H9 (cell line): Measurements from ENCODE around the gene CDCA7L. TPM values are rescaled to one million over a fixed set of nuclear protein-coding genes. Genes with fewer than 3 reads are reported as not detected.

Experiments
- DNase-seq: peaks from one replicate; pipeline ENCODE4 v3.0.0-alpha.2; 2017
- H2AFZ ChIP-seq: one replicate; pipeline ENCODE4 v1.6.1; 2013; ENCODE audit warnings: mild to moderate bottlenecking, low read length, control low read depth, moderate library complexity
- H2AK5ac ChIP-seq: 2 replicates; pipeline ENCODE4 v1.6.1; 2013; ENCODE audit warnings: low read length, control low read depth, mixed read lengths; ENCODE audit not compliant: insufficient read length
- H2BK120ac ChIP-seq: one replicate; pipeline ENCODE4 v1.6.1; 2013; ENCODE audit warnings: low read depth, mild to moderate bottlenecking, low read length, control low read depth, inconsistent platforms; ENCODE audit not compliant: poor library complexity, severe bottlenecking
- H2BK12ac ChIP-seq: 2 replicates; pipeline ENCODE4 v1.6.1; 2013; ENCODE audit warnings: low read length, control low read depth, mixed read lengths, low read depth; ENCODE audit not compliant: insufficient read length
- H2BK15ac ChIP-seq: 2 replicates; pipeline ENCODE4 v1.6.1; 2013; ENCODE audit warnings: low read depth, low read length, control low read depth
- H2BK20ac ChIP-seq: one replicate; pipeline ENCODE4 v1.6.1; 2013; ENCODE audit warnings: low read depth, mild to moderate bottlenecking, low read length, control low read depth, inconsistent platforms; ENCODE audit not compliant: poor library complexity, severe bottlenecking
- H2BK5ac ChIP-seq: 2 replicates; pipeline ENCODE4 v1.6.1; 2013; ENCODE audit warnings: low read length, control low read depth, mixed read lengths; ENCODE audit not compliant: insufficient read length
- H3K14ac ChIP-seq: 2 replicates; pipeline ENCODE4 v1.6.1; 2013; ENCODE audit warnings: low read length, control low read depth; ENCODE audit not compliant: insufficient read depth
- H3K18ac ChIP-seq: 2 replicates; pipeline ENCODE4 v1.6.1; 2013; ENCODE audit warnings: low read depth, mild to moderate bottlenecking, mixed read lengths, low read length, control low read depth; ENCODE audit not compliant: insufficient read length
- H3K23ac ChIP-seq: 2 replicates; pipeline ENCODE4 v1.6.1; 2013; ENCODE audit warnings: low read length, control low read depth, mixed read lengths, low read depth; ENCODE audit not compliant: insufficient read length
- H3K23me2 ChIP-seq: 2 replicates; pipeline ENCODE4 v1.6.1; 2013; ENCODE audit warnings: low read depth, mild to moderate bottlenecking, mixed read lengths, low read length, control low read depth; ENCODE audit not compliant: insufficient read length, poor library complexity, severe bottlenecking
- H3K27ac ChIP-seq: 2 replicates; pipeline ENCODE4 v1.5.1; 2013; ENCODE audit warnings: low read length, control low read depth, mixed read lengths, low read depth; ENCODE audit not compliant: insufficient read length
- H3K27me3 ChIP-seq: 2 replicates; pipeline ENCODE4 v1.6.1; 2013; ENCODE audit warnings: low read length, control low read depth, inconsistent platforms; ENCODE audit not compliant: insufficient read depth
- H3K4ac ChIP-seq: 2 replicates; pipeline ENCODE4 v1.6.1; 2013; ENCODE audit warnings: low read depth, mild to moderate bottlenecking, control low read depth, inconsistent platforms, low read length, moderate library complexity
- H3K4me1 ChIP-seq: 2 replicates; pipeline ENCODE4 v1.6.1; 2013; ENCODE audit warnings: low read length, control low read depth, inconsistent platforms; ENCODE audit not compliant: insufficient read depth
- H3K4me2 ChIP-seq: 2 replicates; pipeline ENCODE4 v1.6.1; 2013; ENCODE audit warnings: low read length, control low read depth, mixed read lengths; ENCODE audit not compliant: insufficient read length, insufficient read depth
- H3K56ac ChIP-seq: 2 replicates; pipeline ENCODE4 v1.6.1; 2013; ENCODE audit warnings: low read depth, mild to moderate bottlenecking, mixed read lengths, low read length, control low read depth; ENCODE audit not compliant: insufficient read length
- H3K79me1 ChIP-seq: 2 replicates; pipeline ENCODE4 v1.6.1; 2013; ENCODE audit warnings: low read depth, mild to moderate bottlenecking, moderate library complexity, low read length, control low read depth, inconsistent platforms; ENCODE audit not compliant: insufficient read depth, poor library complexity, severe bottlenecking
- H3K79me2 ChIP-seq: 2 replicates; pipeline ENCODE4 v1.6.1; 2013; ENCODE audit warnings: low read length, control low read depth, inconsistent platforms; ENCODE audit not compliant: insufficient read depth
- H3K9ac ChIP-seq: 2 replicates; pipeline ENCODE4 v1.6.1; 2013; ENCODE audit warnings: low read length, control low read depth, mixed read lengths; ENCODE audit not compliant: insufficient read length; ENCODE audit errors: extremely low read depth
- H3K9me3 ChIP-seq: one replicate; pipeline ENCODE4 v1.6.1; 2013; ENCODE audit warnings: low read depth, low read length, inconsistent platforms; ENCODE audit not compliant: control insufficient read depth
- H3T11ph ChIP-seq: one replicate; pipeline ENCODE4 v1.6.1; 2013; ENCODE audit warnings: mild to moderate bottlenecking, low read length, control low read depth, inconsistent platforms
- H4K20me1 ChIP-seq: one replicate; pipeline ENCODE4 v1.6.1; 2013; ENCODE audit not compliant: control insufficient read depth, insufficient read length, insufficient read depth
- H4K5ac ChIP-seq: 2 replicates; pipeline ENCODE4 v1.6.1; 2013; ENCODE audit warnings: low read depth, mild to moderate bottlenecking, mixed read lengths, low read length, control low read depth; ENCODE audit not compliant: insufficient read length
- H4K8ac ChIP-seq: replicated peaks from 2 replicates; pipeline ENCODE4 v1.6.1; 2013; ENCODE audit warnings: low read length, control low read depth, mixed read lengths, low read depth; ENCODE audit not compliant: insufficient read length
- H4K91ac ChIP-seq: 2 replicates; pipeline ENCODE4 v1.6.1; 2013; ENCODE audit warnings: low read depth, mild to moderate bottlenecking, moderate library complexity, mixed read lengths, low read length, control low read depth; ENCODE audit not compliant: insufficient read length
- H3K27ac Mint-ChIP-seq, 3 experiments: 2 replicates in 2 of 3; 3 replicates in 1 of 3; pipeline ENCODE4 v1.8.0; 2020 to 2021; ENCODE audit warnings: mixed read lengths in 3 of 3, mild to moderate bottlenecking in 1 of 3, moderate library complexity in 1 of 3
- H3K27me3 Mint-ChIP-seq: 2 replicates; pipeline ENCODE4 v1.8.0; 2021; ENCODE audit warnings: low read depth, mild to moderate bottlenecking, moderate library complexity, mixed read lengths
- H3K36me3 Mint-ChIP-seq, 3 experiments: 2 replicates in 2 of 3; 3 replicates in 1 of 3; pipeline ENCODE4 v1.8.0; 2020 to 2021; ENCODE audit warnings: low read depth in 3 of 3, mixed read lengths in 3 of 3; ENCODE audit not compliant: insufficient read depth in 1 of 3
- H3K4me1 Mint-ChIP-seq, 2 experiments: 2 replicates each; pipeline ENCODE4 v1.8.0; 2020; ENCODE audit warnings: mixed read lengths in 2 of 2
- H3K4me3 Mint-ChIP-seq, 2 experiments: 2 replicates in 1 of 2; 3 replicates in 1 of 2; pipeline ENCODE4 v1.8.0; 2020 to 2021; ENCODE audit warnings: mild to moderate bottlenecking in 2 of 2, mixed read lengths in 2 of 2, moderate library complexity in 1 of 2
- H3K9me3 Mint-ChIP-seq, 2 experiments: 2 replicates in 1 of 2; 3 replicates in 1 of 2; pipeline ENCODE4 v1.8.0; 2020; ENCODE audit warnings: mild to moderate bottlenecking in 2 of 2, mixed read lengths in 2 of 2, moderate library complexity in 1 of 2
- WGBS: extraction: QIAGEN DNeasy Blood & Tissue Kit; methylation state at CpG from one replicate; pipeline ENCODE4 v1.1.7; 2013; ENCODE audit warnings: missing lambda C conversion rate, low lambda C conversion rate, mixed read lengths; ENCODE audit not compliant: insufficient read length; ENCODE audit errors: extremely low coverage; 5-methylcytosine and 5-hydroxymethylcytosine counted together
- total RNA-seq: library from RNA; stranded (reverse); gene quantifications from 2 replicates; pipeline ENCODE4 v1.2.1, GENCODE V29; 2021
- TF ChIP-seq, protein P1 (sequence below): fragments of 200-600 bp; sonication (generic); conservative IDR thresholded peaks from 3 replicates; pipeline ENCODE4 v1.8.0; 2021; ENCODE audit warnings: antibody characterized with exemption, mild to moderate bottlenecking

CDCA7L gene
- total RNA-seq, 1 experiment from 2014 or later: 104 TPM

DNA sequence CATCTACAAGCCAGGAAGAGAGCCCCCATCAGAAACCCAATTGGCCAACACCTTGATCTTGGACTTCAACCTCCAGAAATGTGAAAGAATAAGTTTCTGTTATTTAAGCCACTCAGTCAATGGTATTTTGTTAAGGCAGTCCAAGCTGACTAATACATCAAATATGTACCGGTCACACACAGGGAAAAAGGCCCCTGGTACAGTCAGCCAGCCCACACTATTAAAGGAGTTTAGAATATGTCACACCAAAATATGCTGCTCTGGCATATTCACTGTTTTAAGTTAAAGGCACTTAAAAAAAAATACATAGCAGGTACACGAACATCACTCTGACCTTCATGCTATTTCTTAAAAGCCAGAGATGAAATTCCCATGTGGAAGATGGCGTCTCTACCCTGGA lies 15.2 kb upstream of the CDCA7L start:
- no peak overlapping the region for H3K56ac ChIP-seq
- no peak overlapping the region for H2BK5ac ChIP-seq
- peaks cover 0 to 5% (median 0%) of the 10 kb centered on the region in 3 experiments; a peak in 2 of 7 replicates for H3K36me3 Mint-ChIP-seq
- H2AK5ac ChIP-seq: no peak overlapping the region
- no peak overlapping the region for H2BK12ac ChIP-seq
- no peak overlapping the region for H2AFZ ChIP-seq
- H4K5ac ChIP-seq: no peak overlapping the region
- no peak overlapping the region for H3K23ac ChIP-seq
- H3K18ac ChIP-seq: no peak overlapping the region
- no CpG with 5 or more reads among the region's 3 CpGs for WGBS
- no peaks in the 10 kb centered on the region for H3K9me3 ChIP-seq
- no peak overlapping the region for H4K8ac ChIP-seq
- no peak overlapping the region for H2BK20ac ChIP-seq
- no peak overlapping the region for H3K9ac ChIP-seq
- H3K4me2 ChIP-seq: no peak overlapping the region
- no peak overlapping the region for H2BK120ac ChIP-seq
- H3K27me3 Mint-ChIP-seq: no peaks in the 10 kb centered on the region; the same call in 1 of the 2 replicates
- TF ChIP-seq, protein P1, sequence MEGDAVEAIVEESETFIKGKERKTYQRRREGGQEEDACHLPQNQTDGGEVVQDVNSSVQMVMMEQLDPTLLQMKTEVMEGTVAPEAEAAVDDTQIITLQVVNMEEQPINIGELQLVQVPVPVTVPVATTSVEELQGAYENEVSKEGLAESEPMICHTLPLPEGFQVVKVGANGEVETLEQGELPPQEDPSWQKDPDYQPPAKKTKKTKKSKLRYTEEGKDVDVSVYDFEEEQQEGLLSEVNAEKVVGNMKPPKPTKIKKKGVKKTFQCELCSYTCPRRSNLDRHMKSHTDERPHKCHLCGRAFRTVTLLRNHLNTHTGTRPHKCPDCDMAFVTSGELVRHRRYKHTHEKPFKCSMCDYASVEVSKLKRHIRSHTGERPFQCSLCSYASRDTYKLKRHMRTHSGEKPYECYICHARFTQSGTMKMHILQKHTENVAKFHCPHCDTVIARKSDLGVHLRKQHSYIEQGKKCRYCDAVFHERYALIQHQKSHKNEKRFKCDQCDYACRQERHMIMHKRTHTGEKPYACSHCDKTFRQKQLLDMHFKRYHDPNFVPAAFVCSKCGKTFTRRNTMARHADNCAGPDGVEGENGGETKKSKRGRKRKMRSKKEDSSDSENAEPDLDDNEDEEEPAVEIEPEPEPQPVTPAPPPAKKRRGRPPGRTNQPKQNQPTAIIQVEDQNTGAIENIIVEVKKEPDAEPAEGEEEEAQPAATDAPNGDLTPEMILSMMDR: no peak
- 0 out of 2 replicates have a peak, but pooled peaks cover 2% of the 10 kb centered on the region for H3K4me1 ChIP-seq
- H3K23me2 ChIP-seq: no peaks in the 10 kb centered on the region
- DNase-seq: no peak
- H2BK15ac ChIP-seq: no peak overlapping the region
- H3T11ph ChIP-seq: no peak overlapping the region
- no peak overlapping the region for H3K27ac ChIP-seq
- H3K4me3 Mint-ChIP-seq: no peak overlapping the region
- no peaks in the 10 kb centered on the region for H3K79me1 ChIP-seq
- no peaks in the 10 kb centered on the region for H3K27me3 ChIP-seq
- H4K20me1 ChIP-seq: no peaks in the 10 kb centered on the region
- no peak overlapping the region for H4K91ac ChIP-seq
- no peak overlapping the region for H3K4ac ChIP-seq
- no peak overlapping the region for H3K27ac Mint-ChIP-seq
- no peaks in the 10 kb centered on the region for H3K9me3 Mint-ChIP-seq
- no peak overlapping the region for H3K14ac ChIP-seq
- H3K79me2 ChIP-seq: no peaks in the 10 kb centered on the region
- H3K4me1 Mint-ChIP-seq: no peaks in the 10 kb centered on the region
